Breast epithelium (tissue), 3 donors: Measurements from ENCODE around the gene CUTC.
"Not testable (repeated sequence)": the region's sequence is repeated elsewhere in the genome, so short reads cannot be mapped to it uniquely, and the experiment has no call there.

Experiments used
- POLR2A ChIP-seq: fragments of 450-650 bp; IDR thresholded peaks from one replicate; pipeline ENCODE4 v1.6.1; 2016; ENCODE audit warnings: antibody characterized with exemption, mild to moderate bottlenecking, moderate library complexity
- POLR2AphosphoS5 ChIP-seq, 3 donors: sonication (generic); formaldehyde crosslinking; IDR thresholded peaks; one replicate each; pipeline ENCODE4 v1.6.1; 2017; ENCODE audit warnings: antibody characterized with exemption in 3 of 3
- TF ChIP-seq, protein P1 (sequence below), 3 donors: fragments of 450-650 bp; IDR thresholded peaks; one replicate each; pipeline ENCODE4 v1.5.1; 2016 to 2017; ENCODE audit warnings: antibody characterized with exemption in 3 of 3, mild to moderate bottlenecking in 3 of 3, moderate library complexity in 3 of 3

DNA sequence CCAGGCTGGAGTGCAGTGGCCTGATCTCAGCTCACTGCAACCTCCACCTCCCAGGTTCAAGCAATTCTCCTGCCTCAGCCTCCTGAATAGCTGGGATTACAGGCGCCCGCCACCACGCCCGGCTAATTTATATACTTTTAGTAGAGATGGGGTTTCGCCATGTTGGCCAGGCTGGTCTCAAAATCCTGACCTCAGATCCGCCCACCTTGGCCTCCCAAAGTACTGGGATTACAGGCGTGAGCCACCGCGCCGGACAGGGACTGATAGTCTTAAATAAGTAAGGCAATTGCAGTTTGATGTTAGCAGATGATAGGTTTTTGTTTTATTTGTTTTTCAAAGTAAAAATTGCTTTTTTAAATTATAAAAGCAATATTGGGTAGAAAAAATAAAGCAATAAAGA is 2.1 kb downstream of the CUTC start:
- TF ChIP-seq POLR2A; POLR2AphosphoS5 (IDR thresholded peaks at IDR 0.05): not testable (repeated sequence)
- TF ChIP-seq, protein P1, sequence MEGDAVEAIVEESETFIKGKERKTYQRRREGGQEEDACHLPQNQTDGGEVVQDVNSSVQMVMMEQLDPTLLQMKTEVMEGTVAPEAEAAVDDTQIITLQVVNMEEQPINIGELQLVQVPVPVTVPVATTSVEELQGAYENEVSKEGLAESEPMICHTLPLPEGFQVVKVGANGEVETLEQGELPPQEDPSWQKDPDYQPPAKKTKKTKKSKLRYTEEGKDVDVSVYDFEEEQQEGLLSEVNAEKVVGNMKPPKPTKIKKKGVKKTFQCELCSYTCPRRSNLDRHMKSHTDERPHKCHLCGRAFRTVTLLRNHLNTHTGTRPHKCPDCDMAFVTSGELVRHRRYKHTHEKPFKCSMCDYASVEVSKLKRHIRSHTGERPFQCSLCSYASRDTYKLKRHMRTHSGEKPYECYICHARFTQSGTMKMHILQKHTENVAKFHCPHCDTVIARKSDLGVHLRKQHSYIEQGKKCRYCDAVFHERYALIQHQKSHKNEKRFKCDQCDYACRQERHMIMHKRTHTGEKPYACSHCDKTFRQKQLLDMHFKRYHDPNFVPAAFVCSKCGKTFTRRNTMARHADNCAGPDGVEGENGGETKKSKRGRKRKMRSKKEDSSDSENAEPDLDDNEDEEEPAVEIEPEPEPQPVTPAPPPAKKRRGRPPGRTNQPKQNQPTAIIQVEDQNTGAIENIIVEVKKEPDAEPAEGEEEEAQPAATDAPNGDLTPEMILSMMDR (IDR thresholded peaks at IDR 0.05), result not testable (repeated sequence)
